Measurements from ENCODE around the gene C17orf107. TPM values are rescaled to one million over a fixed set of nuclear protein-coding genes. Genes with fewer than 3 reads are reported as not detected.

Gene C17orf107
- total and polyA plus RNA-seq, 2 of the 13 experiments (the other 11 are each of a cell fraction or from before 2014, with no cell fraction given) = 0.20 to 0.59 TPM

- TF ChIP-seq ZNF687 (CRISPR knock-in tag; IDR thresholded peaks at IDR 0.05) = peak; percentile 53
- no peak for TF ChIP-seq ZMYM3 (CRISPR knock-in tag; IDR thresholded peaks at IDR 0.05)
- TF ChIP-seq ZNF607 (CRISPR knock-in tag; IDR thresholded peaks at IDR 0.05; ENCODE audit: borderline replicate concordance) = no peak
- no peak for TF ChIP-seq ZNF546 (CRISPR knock-in tag; conservative IDR thresholded peaks at IDR 0.05)
- TF ChIP-seq ATM (IDR thresholded peaks at IDR 0.05; ENCODE audit: borderline replicate concordance) = no peak
- no peak for TF ChIP-seq ZNF646 (CRISPR knock-in tag; IDR thresholded peaks at IDR 0.05)
- no peak for TF ChIP-seq CBX5 (CRISPR knock-in tag; IDR thresholded peaks at IDR 0.05; ENCODE audit: borderline replicate concordance)
- TF ChIP-seq SAP130 (CRISPR knock-in tag; IDR thresholded peaks at IDR 0.05; ENCODE audit: low read depth) = peak; percentile 40; the same call in 1 of the 2 replicates
- no peak for TF ChIP-seq RNF2 (conservative IDR thresholded peaks at IDR 0.05; ENCODE audit: low read depth)
- no peak for TF ChIP-seq ZNF329 (CRISPR knock-in tag; IDR thresholded peaks at IDR 0.05; ENCODE audit: low read depth)
- no peak for TF ChIP-seq PRDM10 (CRISPR knock-in tag; IDR thresholded peaks at IDR 0.05; ENCODE audit: low read depth)
- no peak for TF ChIP-seq ZNF761 (CRISPR knock-in tag; conservative IDR thresholded peaks at IDR 0.05)
- TF ChIP-seq ZNF776 (CRISPR knock-in tag; IDR thresholded peaks at IDR 0.05) = 0 out of 2 replicates have a peak, but pooled peaks have one; percentile 34
- peak; percentile 69; the same call in 1 of the 2 replicates for TF ChIP-seq MTA1 (CRISPR knock-in tag; IDR thresholded peaks at IDR 0.05; ENCODE audit: borderline replicate concordance)
These were observed 50.9 kb downstream of the C17orf107 start (continued) for GRCh38 chr17:4950075-4950745.

Measured in HepG2 (cell line).